NCI-H1105 (cell line): ENCODE data around the gene KLHDC7B.

Experiments
- DNase-seq: peaks from one replicate; lab custom pipeline; 2025; lab: John Stamatoyannopoulos, UW

Gene KLHDC7B

GRCh38 chr22:50595189-50595588, 49.5 kb downstream of the KLHDC7B start:
- no peak for DNase-seq

DNA sequence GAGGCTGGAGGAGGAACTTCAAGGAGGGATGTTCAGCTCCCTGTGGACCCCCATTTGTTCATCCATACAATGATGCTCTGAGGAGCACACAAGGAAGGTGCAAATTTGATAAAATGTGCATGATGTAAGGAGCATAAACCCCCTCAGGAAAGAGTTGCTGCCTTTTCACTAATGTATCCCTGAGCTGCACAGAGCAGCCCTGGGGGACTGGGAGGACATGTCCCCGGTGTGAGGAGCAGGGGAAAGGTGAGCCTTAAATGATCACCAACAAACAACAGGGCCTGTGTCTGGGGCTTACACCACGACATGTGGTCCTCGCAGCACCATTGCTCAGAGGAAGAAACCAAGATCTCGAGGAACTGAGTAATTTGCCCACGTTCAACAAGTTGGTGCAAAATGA, 51.4 kb downstream of the KLHDC7B start:
- no peak for DNase-seq

DNA sequence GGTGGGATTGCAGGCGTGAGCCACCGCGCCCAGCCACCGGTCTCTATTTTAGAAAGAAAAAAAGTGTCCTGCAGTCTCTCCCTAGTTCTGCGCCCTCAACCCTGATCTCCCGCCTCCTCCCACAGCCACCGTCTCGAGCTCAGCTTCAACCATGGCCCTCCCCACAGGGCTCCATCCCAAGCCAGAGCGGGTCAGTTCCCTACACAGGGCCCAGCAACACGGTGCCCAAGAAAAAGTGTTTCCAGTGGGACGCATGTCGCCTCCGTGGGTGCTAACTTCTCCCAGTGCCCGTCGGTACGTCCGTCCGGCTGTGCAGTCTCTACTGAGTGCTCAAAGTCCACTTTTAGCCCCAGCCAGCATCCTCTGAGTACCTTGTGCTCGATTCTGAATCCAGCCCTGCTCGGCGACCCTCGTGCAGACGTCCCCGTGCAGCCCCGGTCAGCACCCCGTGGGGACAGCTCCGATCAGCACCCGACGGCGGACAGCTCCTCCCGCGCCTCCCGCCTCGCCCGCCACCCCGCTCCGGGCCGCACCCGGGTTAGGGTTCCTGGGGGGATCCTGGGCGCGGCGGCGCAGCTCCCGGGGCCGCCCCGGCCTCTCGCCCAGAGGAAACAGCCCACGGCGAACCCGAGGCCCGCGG, 54.2 kb downstream of the KLHDC7B start:
- no peak for DNase-seq

DNA sequence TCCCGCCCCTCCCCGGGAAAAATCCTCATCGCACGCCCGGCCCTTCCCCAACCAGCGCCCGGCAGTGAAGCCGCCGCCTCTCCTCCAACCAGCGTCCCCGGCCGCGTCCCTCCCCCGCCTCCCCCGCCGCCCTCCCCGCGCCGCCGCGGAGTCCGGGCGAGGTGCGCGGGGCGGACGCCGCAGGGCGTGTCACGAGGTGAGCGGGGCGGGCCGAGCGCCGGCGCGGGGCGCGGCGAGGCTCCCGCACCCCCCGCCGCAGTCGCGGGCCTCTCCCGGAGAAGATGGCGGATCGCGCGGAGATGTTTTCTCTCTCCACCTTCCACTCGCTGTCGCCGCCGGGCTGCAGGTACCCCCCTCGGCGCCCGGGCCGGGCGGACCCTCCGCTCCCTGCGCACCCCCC, 54.8 kb downstream of the KLHDC7B start, which contains the start of gene MAPK8IP2:
MAPK8IP2 (plus strand) TSS at position 256 of the 400 bp plus-strand sequence; CDS start at position 282, 26 bp downstream.
- DNase-seq: peak; percentile 33
